Endothelial cell of umbilical vein (primary cell): ENCODE data around the gene DHTKD1. TPM values are rescaled to one million over a fixed set of nuclear protein-coding genes. Genes with fewer than 3 reads are reported as not detected.

Experiments used
- BruUV-seq: library from RNA; stranded (reverse); fragments of 400-500 nt; replicated peaks from 2 replicates; lab custom pipeline; 2021; lab: Mats Ljungman, UMichigan
- CTCF ChIA-PET: fragments of 300-600, 350-600 bp; sonication (Branson Sonifier 250); formaldehyde crosslinking; loops from one replicate; lab custom pipeline; 2021; ENCODE audit warnings: antibody characterized with exemption, inconsistent platforms; lab: Charles Lee
- POLR2A ChIA-PET: fragments of 300-600, 350-600 bp; sonication (Branson Sonifier 250); formaldehyde crosslinking; loops from one replicate; lab custom pipeline; 2021; ENCODE audit warnings: antibody characterized with exemption, inconsistent platforms; lab: Charles Lee
- DNase-seq: peaks from one replicate; pipeline ENCODE4 v3.0.0-alpha.2; 2011; ENCODE audit warnings: low read depth, low spot score
- FAIRE-seq: peaks from 2 replicates; lab custom pipeline; 2011; peaks lifted over from hg19 to GRCh38; lab: Jason Lieb, UNC
- H2AFZ ChIP-seq: 2 replicates; pipeline ENCODE4 v1.6.0; 2012; ENCODE audit warnings: low read depth, low read length, control low read depth, inconsistent platforms
- H3K27ac ChIP-seq: 2 replicates; pipeline ENCODE4 v1.5.1; 2011; ENCODE audit warnings: low read depth, mild to moderate bottlenecking, control low read depth, low read length, moderate library complexity; ENCODE audit not compliant: insufficient read depth
- H3K27me3 ChIP-seq, 2 experiments: 2 replicates each; pipeline versions ENCODE4 v1.6.0 to v1.6.1; 2011; ENCODE audit warnings: low read length in 2 of 2, mixed read lengths in 1 of 2; ENCODE audit not compliant: control insufficient read depth in 2 of 2, insufficient read depth in 2 of 2
- H3K36me3 ChIP-seq, 2 experiments: 2 replicates in 1 of 2; 3 replicates in 1 of 2; pipeline ENCODE4 v1.5.1; 2011; ENCODE audit warnings: low read length in 2 of 2, mild to moderate bottlenecking in 1 of 2, moderate library complexity in 1 of 2; ENCODE audit not compliant: control insufficient read depth in 2 of 2, insufficient read depth in 2 of 2; ENCODE audit errors: extremely low read depth in 1 of 2
- H3K4me1 ChIP-seq: 3 replicates; pipeline ENCODE4 v1.5.1; 2011; ENCODE audit warnings: mild to moderate bottlenecking, low read length; ENCODE audit not compliant: control insufficient read depth, insufficient read depth; ENCODE audit errors: extremely low read depth
- H3K4me2 ChIP-seq: 2 replicates; pipeline ENCODE4 v1.6.1; 2011; ENCODE audit warnings: low read length, control low read depth, mixed read lengths; ENCODE audit not compliant: insufficient read depth
- H3K4me3 ChIP-seq, 3 experiments: fragments of 200-600 bp in 1 of 3; sonication (generic), shearing (Covaris generic) in 1 of 3; replicated peaks in 1 of 3; 2 replicates each; pipeline ENCODE4 v1.5.1; 2011 to 2016; ENCODE audit warnings: control low read depth in 3 of 3, low read length in 3 of 3, mild to moderate bottlenecking in 2 of 3, inconsistent platforms in 1 of 3, low read depth in 1 of 3, moderate library complexity in 1 of 3; ENCODE audit not compliant: insufficient read depth in 1 of 3
- H3K79me2 ChIP-seq: 2 replicates; pipeline ENCODE4 v1.6.0; 2012; ENCODE audit warnings: low read length, inconsistent platforms; ENCODE audit not compliant: control insufficient read depth, insufficient read depth
- H3K9ac ChIP-seq: replicated peaks from 2 replicates; pipeline ENCODE3; 2011; ENCODE audit warnings: low read length, control low read depth; ENCODE audit not compliant: insufficient read depth; ENCODE audit errors: extremely low read depth
- H3K9me1 ChIP-seq: replicated peaks from 3 replicates; pipeline ENCODE4 v1.6.0; 2011; ENCODE audit warnings: mild to moderate bottlenecking, low read length; ENCODE audit not compliant: control insufficient read depth, insufficient read depth; ENCODE audit errors: extremely low read depth
- H3K9me3 ChIP-seq: replicated peaks from 2 replicates; pipeline ENCODE4 v1.5.1; 2012; ENCODE audit warnings: low read length, inconsistent platforms; ENCODE audit not compliant: control insufficient read depth, insufficient read depth
- H4K20me1 ChIP-seq: replicated peaks from 2 replicates; pipeline ENCODE3; 2011; ENCODE audit warnings: mild to moderate bottlenecking, low read length; ENCODE audit not compliant: control insufficient read depth, insufficient read depth; ENCODE audit errors: extremely low read depth
- FOS ChIP-seq: IDR thresholded peaks from 2 replicates; pipeline ENCODE4 v1.6.1; 2011; ENCODE audit warnings: mild to moderate bottlenecking, low read length, moderate library complexity, borderline replicate concordance; ENCODE audit not compliant: insufficient read depth
- JUN ChIP-seq: IDR thresholded peaks from 2 replicates; pipeline ENCODE4 v1.6.1; 2011; ENCODE audit warnings: borderline replicate concordance, low read depth; ENCODE audit not compliant: insufficient read length, insufficient read depth
- MAX ChIP-seq: IDR thresholded peaks from 2 replicates; pipeline ENCODE4 v1.6.1; 2011; ENCODE audit not compliant: insufficient read depth, insufficient read length
- MYC ChIP-seq: IDR thresholded peaks from one replicate; pipeline ENCODE4 v1.6.1; 2011; ENCODE audit warnings: mild to moderate bottlenecking, low read depth, low read length
- POLR2AphosphoS5 ChIP-seq: IDR thresholded peaks from 2 replicates; pipeline ENCODE4 v1.6.1; 2012; ENCODE audit warnings: low read depth, mild to moderate bottlenecking, control low read depth, low read length, moderate library complexity; ENCODE audit not compliant: insufficient read depth
- dilution Hi-C: fragments of 300-500 bp; cut with MboI; formaldehyde crosslinking; loops from one replicate; pipeline ENCODE4 v1.15.0; 2019; ENCODE audit warnings: low sequenced_read_pairs; ENCODE audit not compliant: extremely low pct_ligation_motif_present
- intact Hi-C: fragments of 100-400 bp; cut with micrococcal nuclease; formaldehyde crosslinking; loops from one replicate; pipeline ENCODE4 v1.10.0; 2022
- polyA plus RNA-seq, 4 experiments: library from polyadenylated mRNA; depleted of rRNA in 3 of 4; stranded (reverse) in 3 of 4; unstranded in 1 of 4; fragments of >200 nt; gene quantifications; 2 replicates each; pipeline versions ENCODE4 v1.2.1 to v1.2.3, GENCODE V29; 2011 to 2012; ENCODE audit warnings: missing spikeins in 1 of 4
- total RNA-seq: library from RNA; stranded (reverse); gene quantifications from 2 replicates; pipeline ENCODE4 v1.2.3, GENCODE V29; 2021

The DHTKD1 gene
- total and polyA plus RNA-seq, 2 donors (not counting 3 experiments of a cell fraction or from before 2014, with no cell fraction given), result 15.3 to 22.9 TPM

DNA sequence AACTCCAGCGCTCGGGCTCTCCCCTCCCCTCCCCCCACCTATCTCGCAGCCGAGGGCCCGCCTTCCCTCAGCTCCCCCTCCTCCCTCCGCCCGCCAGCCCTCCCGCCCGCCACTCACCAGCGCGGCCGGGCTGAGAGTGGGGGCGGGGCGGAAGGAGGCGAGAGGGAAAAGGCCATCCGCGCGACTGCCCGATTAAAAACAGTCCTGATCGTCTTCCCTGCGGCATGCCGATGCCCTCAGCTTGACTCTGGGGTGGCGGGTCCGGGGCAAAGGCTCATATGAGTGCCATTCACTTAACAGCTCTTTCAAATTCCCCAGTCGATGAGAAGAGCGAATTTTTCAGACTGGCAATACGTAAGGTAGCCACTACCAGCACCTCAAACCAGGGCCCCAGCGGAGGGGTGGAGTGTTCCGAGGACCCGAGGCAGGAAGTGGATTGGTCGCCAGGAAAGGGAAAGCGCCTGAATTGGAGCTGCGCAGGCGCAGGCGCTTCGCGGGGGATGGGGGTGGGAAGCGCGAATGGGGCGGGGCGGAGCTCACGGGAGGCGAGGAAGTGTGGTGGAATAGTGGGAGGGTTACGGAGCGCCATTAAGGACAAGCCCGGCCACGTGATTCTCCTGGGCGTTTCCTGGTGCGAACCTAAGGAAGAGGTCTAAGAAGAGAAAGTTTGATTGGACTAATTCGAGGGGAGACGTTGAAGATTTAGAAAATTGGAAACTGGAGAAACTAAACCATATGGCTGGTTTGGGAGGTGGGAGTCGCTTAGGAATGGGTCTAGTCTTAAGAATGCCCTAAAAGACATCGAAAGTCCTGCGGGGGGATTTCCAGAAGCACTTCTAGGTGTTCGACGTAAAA lies 25.7 kb upstream of the DHTKD1 start, which contains the start of gene UPF2:
Gene UPF2, minus strand, starts transcription at position 13 of the 855 bp plus-strand sequence. CDS start 7,386 bp downstream, outside the sequence.
- BruUV-seq, result no TSS peak
- peak within 1 kb of the TSS; percentile 50 to 80 (median 56) for H3K4me3 ChIP-seq
- peak; percentile 99 for DNase-seq
- ChIA-PET POLR2A (interaction anchor here (0.6 to 1.0 kb wide), 4 partner anchors 26 to 119 kb away, joined by 3 to 9 read pairs (median 4); no protein-coding TSS in a partner anchor), CTCF (interaction anchor here (1.0 to 2.1 kb wide), 4 partner anchors 10 to 56 kb away, joined by 3 to 14 read pairs (median 8); partner anchors contain the start of gene DHTKD1)
- H3K9ac ChIP-seq, result peak within 1 kb of the TSS; percentile 98
- H3K27me3 ChIP-seq, result peaks cover 0 to 3% of the 10 kb centered on the region in 2 experiments
- intact Hi-C loops (loop anchor here (1.0 to 2.0 kb wide), 3 partner anchors 25 to 152 kb away; partner anchors contain the start of genes DHTKD1, NUDT5 and SEC61A2), dilution Hi-C loops (no loop called here)
- no peaks in the 10 kb centered on the region for H4K20me1 ChIP-seq
- no peaks in the 10 kb centered on the region for H3K36me3 ChIP-seq
- peak within 1 kb of the TSS; percentile 98 for H3K27ac ChIP-seq
- peak; percentile 95 for FAIRE-seq
- H2AFZ ChIP-seq, result peak within 1 kb of the TSS; percentile 63
- no peak for TF ChIP-seq JUN
- no peak for TF ChIP-seq FOS
- TF ChIP-seq MAX, result peak; percentile 91
- no peak for TF ChIP-seq POLR2AphosphoS5
- TF ChIP-seq MYC, result peak; percentile 78
- H3K9me1 ChIP-seq, result no peaks in the 10 kb centered on the region
- peaks cover 5% of the 10 kb centered on the region for H3K4me1 ChIP-seq
- H3K4me2 ChIP-seq, result peak within 1 kb of the TSS; percentile 86
- H3K79me2 ChIP-seq, result peaks cover 42% of the 10 kb centered on the region
- no peaks in the 10 kb centered on the region for H3K9me3 ChIP-seq
